Astrocyte (in vitro differentiated cells and primary cell): ENCODE data around the gene CTXND1. TPM values are rescaled to one million over a fixed set of nuclear protein-coding genes. Genes with fewer than 3 reads are reported as not detected.

ENCODE experiments used
- DNase-seq: peaks from one replicate; pipeline ENCODE4 v3.0.0-alpha.2; 2010; ENCODE audit warnings: low read depth
- FAIRE-seq: peaks from 2 replicates; lab custom pipeline; 2011; peaks lifted over from hg19 to GRCh38; lab: Jason Lieb, UNC
- H2AFZ ChIP-seq: 2 replicates; pipeline ENCODE4 v1.6.0; 2012; ENCODE audit warnings: low read depth, low read length, inconsistent platforms
- H3K27ac ChIP-seq: 2 replicates; pipeline ENCODE4 v1.5.1; 2011; ENCODE audit warnings: low read depth, low read length, inconsistent platforms
- H3K27me3 ChIP-seq: 2 replicates; pipeline ENCODE4 v1.6.0; 2011; ENCODE audit warnings: low read length, inconsistent platforms; ENCODE audit not compliant: insufficient read depth
- H3K36me3 ChIP-seq: 2 replicates; pipeline ENCODE4 v1.5.1; 2011; ENCODE audit warnings: low read length, inconsistent platforms; ENCODE audit not compliant: insufficient read depth
- H3K4me1 ChIP-seq: 2 replicates; pipeline ENCODE4 v1.5.1; 2011; ENCODE audit warnings: low read length, inconsistent platforms; ENCODE audit not compliant: insufficient read depth
- H3K4me2 ChIP-seq: 2 replicates; pipeline ENCODE4 v1.6.0; 2012; ENCODE audit warnings: low read length, inconsistent platforms
- H3K4me3 ChIP-seq: 2 replicates; pipeline ENCODE4 v1.5.1; 2011; ENCODE audit warnings: low read depth, mild to moderate bottlenecking, low read length, inconsistent platforms; ENCODE audit not compliant: insufficient read depth
- H3K79me2 ChIP-seq: 2 replicates; pipeline ENCODE4 v1.6.0; 2012; ENCODE audit warnings: mild to moderate bottlenecking, low read length, inconsistent platforms; ENCODE audit not compliant: insufficient read depth
- H3K9ac ChIP-seq: 2 replicates; pipeline ENCODE4 v1.6.0; 2012; ENCODE audit warnings: mild to moderate bottlenecking, low read length, inconsistent platforms
- H3K9me3 ChIP-seq: 2 replicates; pipeline ENCODE4 v1.5.1; 2012; ENCODE audit warnings: low read depth, mild to moderate bottlenecking, low read length, inconsistent platforms; ENCODE audit not compliant: insufficient read depth
- H4K20me1 ChIP-seq: 2 replicates; pipeline ENCODE4 v1.6.0; 2012; ENCODE audit warnings: low read length, inconsistent platforms; ENCODE audit not compliant: insufficient read depth
- H3K27ac Mint-ChIP-seq: one replicate; pipeline ENCODE4 v1.8.0; 2021; ENCODE audit warnings: mild to moderate bottlenecking, mixed read lengths; ENCODE audit not compliant: unreplicated experiment
- H3K27me3 Mint-ChIP-seq: one replicate; pipeline ENCODE4 v1.8.0; 2021; ENCODE audit warnings: low read depth, mixed read lengths; ENCODE audit not compliant: unreplicated experiment
- H3K36me3 Mint-ChIP-seq: one replicate; pipeline ENCODE4 v1.8.0; 2021; ENCODE audit warnings: low read depth, mixed read lengths; ENCODE audit not compliant: unreplicated experiment
- H3K4me1 Mint-ChIP-seq: one replicate; pipeline ENCODE4 v1.8.0; 2021; ENCODE audit warnings: low read depth, mixed read lengths; ENCODE audit not compliant: unreplicated experiment
- H3K4me3 Mint-ChIP-seq: one replicate; pipeline ENCODE4 v1.8.0; 2021; ENCODE audit warnings: mild to moderate bottlenecking, moderate library complexity, mixed read lengths; ENCODE audit not compliant: unreplicated experiment
- H3K9me3 Mint-ChIP-seq: one replicate; pipeline ENCODE4 v1.8.0; 2021; ENCODE audit warnings: mild to moderate bottlenecking, mixed read lengths; ENCODE audit not compliant: unreplicated experiment
- CTCF ChIP-seq: IDR thresholded peaks from 2 replicates; pipeline ENCODE4 v1.5.1; 2011; ENCODE audit warnings: low read depth, mild to moderate bottlenecking, inconsistent platforms, low read length, moderate library complexity; ENCODE audit not compliant: insufficient read depth
- EZH2 ChIP-seq: IDR thresholded peaks from 2 replicates; pipeline ENCODE4 v1.6.1; 2012; ENCODE audit warnings: mild to moderate bottlenecking, low read length, inconsistent platforms; ENCODE audit not compliant: insufficient read depth
- total RNA-seq: library from RNA; stranded (reverse); gene quantifications from 2 replicates; pipeline ENCODE4 v1.2.1, GENCODE V29; 2021

CTXND1 gene
- total RNA-seq, 1 donor from 2014 or later: not detected

- H3K4me3 Mint-ChIP-seq: no peak overlapping the region
- H3K27me3 Mint-ChIP-seq: peaks cover 74% of the 10 kb centered on the region
- no peaks in the 10 kb centered on the region for H3K36me3 Mint-ChIP-seq
Measured at GRCh38 chr15:80264031-80264430, 12.0 kb upstream of the CTXND1 start.

GRCh38 chr15:80260551-80260950 lies 8.5 kb upstream of the CTXND1 start:
- no peaks in the 10 kb centered on the region for H3K36me3 Mint-ChIP-seq
- H3K4me1 ChIP-seq: no peaks in the 10 kb centered on the region
- peaks cover 2% of the 10 kb centered on the region for H3K27me3 ChIP-seq
- peaks cover 60% of the 10 kb centered on the region for H3K27me3 Mint-ChIP-seq
- DNase-seq (no peak), FAIRE-seq (no peak)
- no peak overlapping the region for H3K27ac ChIP-seq
- no peaks in the 10 kb centered on the region for H3K9me3 ChIP-seq
- H3K9ac ChIP-seq: no peak overlapping the region
- no peak overlapping the region for H3K4me3 ChIP-seq
- no peak overlapping the region for H3K4me3 Mint-ChIP-seq
- no peak overlapping the region for H3K27ac Mint-ChIP-seq
- TF ChIP-seq EZH2 (no peak), CTCF (no peak)
- H3K36me3 ChIP-seq: no peaks in the 10 kb centered on the region
- H3K9me3 Mint-ChIP-seq: no peaks in the 10 kb centered on the region
- H3K4me1 Mint-ChIP-seq: no peaks in the 10 kb centered on the region
- no peaks in the 10 kb centered on the region for H3K79me2 ChIP-seq
- no peak overlapping the region for H2AFZ ChIP-seq
- H3K4me2 ChIP-seq: no peak overlapping the region
- H4K20me1 ChIP-seq: no peaks in the 10 kb centered on the region

More at GRCh38 chr15:80264031-80264430, 12.0 kb upstream of the CTXND1 start:
- Histone ChIP-seq H3K36me3 (no peaks in the 10 kb centered on the region), H3K27ac (no peak overlapping the region), H3K27me3 (no peaks in the 10 kb centered on the region), H3K4me3 (no peak overlapping the region), H3K4me1 (no peaks in the 10 kb centered on the region), H4K20me1 (no peaks in the 10 kb centered on the region), H3K79me2 (no peaks in the 10 kb centered on the region), H3K9ac (no peak overlapping the region), H2AFZ (no peak overlapping the region), H3K9me3 (no peaks in the 10 kb centered on the region), H3K4me2 (no peak overlapping the region)
- DNase-seq (peak; percentile 6), FAIRE-seq (no peak)
- Mint-ChIP-seq H3K9me3 (peaks cover 6% of the 10 kb centered on the region), H3K4me1 (no peaks in the 10 kb centered on the region), H3K27ac (no peak overlapping the region)
- no peak for TF ChIP-seq CTCF
- TF ChIP-seq EZH2: no peak

GRCh38 chr15:80259942-80260510 lies 8.0 kb upstream of the CTXND1 start:
- Mint-ChIP-seq H3K4me1 (no peaks in the 10 kb centered on the region), H3K27me3 (peaks cover 62% of the 10 kb centered on the region), H3K9me3 (no peaks in the 10 kb centered on the region), H3K4me3 (no peak overlapping the region), H3K36me3 (no peaks in the 10 kb centered on the region), H3K27ac (no peak overlapping the region)
- Histone ChIP-seq H3K36me3 (no peaks in the 10 kb centered on the region), H3K4me3 (no peak overlapping the region), H3K9ac (no peak overlapping the region), H3K4me2 (no peak overlapping the region), H4K20me1 (no peaks in the 10 kb centered on the region), H3K4me1 (no peaks in the 10 kb centered on the region), H3K27me3 (peaks cover 2% of the 10 kb centered on the region), H3K9me3 (no peaks in the 10 kb centered on the region), H3K27ac (no peak overlapping the region), H2AFZ (no peak overlapping the region), H3K79me2 (no peaks in the 10 kb centered on the region)
- FAIRE-seq: no peak
- no peak for TF ChIP-seq CTCF
- no peak for TF ChIP-seq EZH2
- no peak for DNase-seq
